ENCODE data around the gene MIPEP.

Gene MIPEP

DNA sequence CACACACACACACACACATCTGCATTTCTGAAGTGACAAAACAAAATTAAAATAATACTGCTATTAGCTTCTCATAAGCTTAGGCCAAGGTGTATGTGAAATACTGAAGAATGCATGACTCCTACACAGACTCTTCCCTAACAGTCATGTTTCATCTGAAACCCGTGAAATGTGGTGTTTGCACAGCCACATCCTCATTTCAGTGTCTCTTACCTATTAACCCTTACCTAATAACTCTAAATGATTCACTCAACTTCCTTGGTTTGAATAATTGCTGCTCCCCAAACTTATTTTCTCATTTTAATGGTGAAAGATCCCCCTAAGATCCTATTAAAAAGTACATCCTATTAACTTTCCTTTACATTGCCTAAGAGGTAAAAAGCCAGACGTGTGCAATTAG is 117.6 kb downstream of the MIPEP start:
- Histone ChIP-seq H3K9me2 (ENCODE audit: low read depth, low read length) (no peaks in the 10 kb centered on the region), H3K4me3 (ENCODE audit: low read depth, low read length, poor library complexity, severe bottlenecking) (no peak overlapping the region), H3K4me1 (ENCODE audit: insufficient read depth, low read length, severe bottlenecking) (no peaks in the 10 kb centered on the region), H3K27ac (ENCODE audit: low read depth, low read length, poor library complexity, severe bottlenecking) (no peak overlapping the region), H2AFZ (ENCODE audit: low read length) (no peak overlapping the region), H3K9ac (ENCODE audit: low read length) (no peak overlapping the region), H3K4me2 (ENCODE audit: low read length) (no peak overlapping the region), H4K20me1 (ENCODE audit: insufficient read depth, low read length) (no peaks in the 10 kb centered on the region), H3K36me3 (ENCODE audit: insufficient read depth, low read length) (no peaks in the 10 kb centered on the region), H3K9me3 (ENCODE audit: low read length) (no peaks in the 10 kb centered on the region), H3K27me3 (ENCODE audit: insufficient read depth, low read length) (no peaks in the 10 kb centered on the region), H3K79me2 (ENCODE audit: insufficient read depth, low read length) (no peaks in the 10 kb centered on the region), H3F3A (ENCODE audit: insufficient read depth, low read length) (no peaks in the 10 kb centered on the region)
- TF ChIP-seq, protein P1, sequence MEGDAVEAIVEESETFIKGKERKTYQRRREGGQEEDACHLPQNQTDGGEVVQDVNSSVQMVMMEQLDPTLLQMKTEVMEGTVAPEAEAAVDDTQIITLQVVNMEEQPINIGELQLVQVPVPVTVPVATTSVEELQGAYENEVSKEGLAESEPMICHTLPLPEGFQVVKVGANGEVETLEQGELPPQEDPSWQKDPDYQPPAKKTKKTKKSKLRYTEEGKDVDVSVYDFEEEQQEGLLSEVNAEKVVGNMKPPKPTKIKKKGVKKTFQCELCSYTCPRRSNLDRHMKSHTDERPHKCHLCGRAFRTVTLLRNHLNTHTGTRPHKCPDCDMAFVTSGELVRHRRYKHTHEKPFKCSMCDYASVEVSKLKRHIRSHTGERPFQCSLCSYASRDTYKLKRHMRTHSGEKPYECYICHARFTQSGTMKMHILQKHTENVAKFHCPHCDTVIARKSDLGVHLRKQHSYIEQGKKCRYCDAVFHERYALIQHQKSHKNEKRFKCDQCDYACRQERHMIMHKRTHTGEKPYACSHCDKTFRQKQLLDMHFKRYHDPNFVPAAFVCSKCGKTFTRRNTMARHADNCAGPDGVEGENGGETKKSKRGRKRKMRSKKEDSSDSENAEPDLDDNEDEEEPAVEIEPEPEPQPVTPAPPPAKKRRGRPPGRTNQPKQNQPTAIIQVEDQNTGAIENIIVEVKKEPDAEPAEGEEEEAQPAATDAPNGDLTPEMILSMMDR (IDR thresholded peaks at IDR 0.05; ENCODE audit: low read length), result no peak
- TF ChIP-seq EZH2 (IDR thresholded peaks at IDR 0.05; ENCODE audit: borderline replicate concordance, low read length), result no peak

DNA sequence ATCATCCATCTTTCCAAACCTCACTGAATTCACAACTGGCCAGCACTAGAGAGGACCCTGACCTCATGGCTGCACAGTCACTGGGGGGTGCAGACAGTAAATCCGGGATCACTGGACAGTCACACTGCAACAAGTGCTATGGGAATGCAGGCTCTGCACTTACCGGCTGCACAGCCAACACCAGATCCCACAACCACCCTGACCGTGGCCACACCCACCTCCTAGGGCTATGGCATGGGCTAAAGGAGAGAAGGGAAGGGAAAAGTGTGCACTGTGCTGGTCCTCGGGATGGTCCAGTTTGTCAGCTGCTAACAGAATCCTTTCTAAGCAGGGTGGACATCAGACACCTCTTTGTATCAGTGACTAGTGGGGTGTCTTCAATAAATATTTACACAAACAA is 118.2 kb downstream of the MIPEP start:
- H2AFZ ChIP-seq (ENCODE audit: low read length), result no peak overlapping the region
- TF ChIP-seq, protein P1 (IDR thresholded peaks at IDR 0.05; ENCODE audit: low read length), result no peak
- TF ChIP-seq EZH2 (IDR thresholded peaks at IDR 0.05; ENCODE audit: borderline replicate concordance, low read length), result no peak
- H3K4me2 ChIP-seq (ENCODE audit: low read length), result no peak overlapping the region

DNA sequence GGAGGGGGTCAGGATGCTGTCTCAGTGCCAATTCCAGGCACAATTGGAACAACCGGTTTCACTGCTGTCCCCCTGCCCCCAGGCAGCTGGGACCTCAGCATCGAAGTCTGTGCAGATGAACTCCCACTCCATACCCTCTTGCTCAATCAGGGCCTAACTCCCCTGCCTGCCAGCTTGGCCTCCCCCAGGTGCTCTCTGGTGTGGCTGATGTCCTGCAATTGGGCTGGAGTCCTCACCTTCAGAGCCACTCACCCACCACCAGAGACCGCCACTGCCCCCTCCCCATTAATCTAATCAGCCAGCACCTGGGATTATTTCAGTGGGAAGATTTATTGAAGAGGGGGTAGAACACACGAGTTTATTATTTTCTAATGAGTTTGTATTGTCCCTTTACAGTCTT is 118.8 kb downstream of the MIPEP start:
- no peak overlapping the region for H3K4me3 ChIP-seq (ENCODE audit: low read depth, low read length, poor library complexity, severe bottlenecking)
- no peaks in the 10 kb centered on the region for H3K79me2 ChIP-seq (ENCODE audit: insufficient read depth, low read length)
- H3K27ac ChIP-seq (ENCODE audit: low read depth, low read length, poor library complexity, severe bottlenecking), result no peak overlapping the region
- no peak overlapping the region for H2AFZ ChIP-seq (ENCODE audit: low read length)
- TF ChIP-seq, protein P1 (IDR thresholded peaks at IDR 0.05; ENCODE audit: low read length), result no peak
- no peak for TF ChIP-seq EZH2 (IDR thresholded peaks at IDR 0.05; ENCODE audit: borderline replicate concordance, low read length)
- H3F3A ChIP-seq (ENCODE audit: insufficient read depth, low read length), result no peaks in the 10 kb centered on the region
- H4K20me1 ChIP-seq (ENCODE audit: insufficient read depth, low read length), result no peaks in the 10 kb centered on the region
- no peaks in the 10 kb centered on the region for H3K9me3 ChIP-seq (ENCODE audit: low read length)
- no peaks in the 10 kb centered on the region for H3K4me1 ChIP-seq (ENCODE audit: insufficient read depth, low read length, severe bottlenecking)
- no peaks in the 10 kb centered on the region for H3K36me3 ChIP-seq (ENCODE audit: insufficient read depth, low read length)
- no peaks in the 10 kb centered on the region for H3K27me3 ChIP-seq (ENCODE audit: insufficient read depth, low read length)
- H3K9me2 ChIP-seq (ENCODE audit: low read depth, low read length), result no peaks in the 10 kb centered on the region
- no peak overlapping the region for H3K4me2 ChIP-seq (ENCODE audit: low read length)
- H3K9ac ChIP-seq (ENCODE audit: low read length), result no peak overlapping the region

More for the DNA sequence above, 118.2 kb downstream of the MIPEP start:
- Histone ChIP-seq H3K9ac (ENCODE audit: low read length) (no peak overlapping the region), H3K4me3 (ENCODE audit: low read depth, low read length, poor library complexity, severe bottlenecking) (no peak overlapping the region), H3K27ac (ENCODE audit: low read depth, low read length, poor library complexity, severe bottlenecking) (no peak overlapping the region), H3F3A (ENCODE audit: insufficient read depth, low read length) (no peaks in the 10 kb centered on the region), H3K4me1 (ENCODE audit: insufficient read depth, low read length, severe bottlenecking) (no peaks in the 10 kb centered on the region), H3K9me3 (ENCODE audit: low read length) (no peaks in the 10 kb centered on the region), H3K9me2 (ENCODE audit: low read depth, low read length) (no peaks in the 10 kb centered on the region), H3K79me2 (ENCODE audit: insufficient read depth, low read length) (no peaks in the 10 kb centered on the region), H3K36me3 (ENCODE audit: insufficient read depth, low read length) (no peaks in the 10 kb centered on the region), H3K27me3 (ENCODE audit: insufficient read depth, low read length) (no peaks in the 10 kb centered on the region), H4K20me1 (ENCODE audit: insufficient read depth, low read length) (no peaks in the 10 kb centered on the region)

Data from OCI-LY1 (cell line).